Lung (tissue), 12 donors: Measurements from ENCODE around the gene CCDC68. TPM values are rescaled to one million over a fixed set of nuclear protein-coding genes. Genes with fewer than 3 reads are reported as not detected.

ENCODE experiments used
- ATAC-seq: fragments of 200-7000 bp; cut with Tn5 transposase; one replicate; pipeline ENCODE4 v1.9.1; 2020; ENCODE audit warnings: moderate number of reproducible peaks; ENCODE audit not compliant: insufficient read depth, low FRiP score
- DNase-seq, 3 donors: peaks; one replicate each; pipeline ENCODE4 v3.0.0-alpha.2; 2013 to 2017
- H3K27ac ChIP-seq, 2 donors: one replicate each; pipeline ENCODE4 v1.5.1; 2013; ENCODE audit warnings: mild to moderate bottlenecking in 2 of 2, moderate library complexity in 2 of 2, control low read depth in 1 of 2, inconsistent platforms in 1 of 2, low read depth in 1 of 2, low read length in 1 of 2
- H3K27me3 ChIP-seq, 3 donors: one replicate each; pipeline ENCODE4 v1.5.1; 2013; ENCODE audit warnings: low read length in 2 of 3; ENCODE audit not compliant: control insufficient read depth in 3 of 3, insufficient read depth in 3 of 3
- H3K36me3 ChIP-seq, 4 donors: one replicate each; pipeline ENCODE4 v1.5.1; 2013; ENCODE audit warnings: low read length in 4 of 4, mild to moderate bottlenecking in 1 of 4, moderate library complexity in 1 of 4; ENCODE audit not compliant: control insufficient read depth in 4 of 4, insufficient read depth in 4 of 4
- H3K4me1 ChIP-seq, 5 donors: one replicate each; pipeline ENCODE4 v1.5.1; 2013; ENCODE audit warnings: low read length in 5 of 5, mild to moderate bottlenecking in 2 of 5, moderate library complexity in 1 of 5; ENCODE audit not compliant: control insufficient read depth in 5 of 5, insufficient read depth in 5 of 5
- H3K4me3 ChIP-seq: one replicate; pipeline ENCODE4 v1.5.1; 2013; ENCODE audit warnings: mild to moderate bottlenecking, control low read depth, moderate library complexity
- H3K9ac ChIP-seq, 2 donors: one replicate each; pipeline ENCODE4 v1.5.1; 2013; ENCODE audit warnings: low read length in 2 of 2, control low read depth in 1 of 2; ENCODE audit not compliant: insufficient read depth in 1 of 2
- H3K9me3 ChIP-seq, 4 donors: one replicate each; pipeline ENCODE4 v1.5.1; 2013; ENCODE audit warnings: low read length in 3 of 4, mild to moderate bottlenecking in 1 of 4, moderate library complexity in 1 of 4; ENCODE audit not compliant: control insufficient read depth in 4 of 4, insufficient read depth in 3 of 4
- WGBS, 2 donors: extraction: QIAGEN DNeasy Blood & Tissue Kit; methylation state at CpG; one replicate each; pipeline ENCODE4 v1.1.7; 2013; 5-methylcytosine and 5-hydroxymethylcytosine counted together
- polyA plus RNA-seq, 2 donors: library from polyadenylated mRNA; stranded (reverse); fragments of 200-250 nt; gene quantifications; one replicate each; pipeline ENCODE4 v1.2.1, GENCODE V29; 2013
- total RNA-seq, 2 donors: library from RNA; depleted of rRNA in 1 of 2; stranded (reverse); fragments of >200 nt in 1 of 2; gene quantifications; one replicate each; pipeline ENCODE4 v1.2.1, GENCODE V29; 2014 to 2021
- TF ChIP-seq, protein P1 (sequence below): IDR thresholded peaks from 2 replicates; pipeline ENCODE4 v1.5.1; 2012; ENCODE audit warnings: mild to moderate bottlenecking; ENCODE audit errors: control extremely low read depth, extremely low read depth
- donor health status: control.
- donor health status: control.
- donor health status: Bipolar disorder and iron deficiency.
- donor health status: healthy.
- donor health status: DM: yes; HTN: yes; CAD: no.

The CCDC68 gene
- total and polyA plus RNA-seq, 4 donors = 6.7 to 90.4 (median 10.1) TPM

DNA sequence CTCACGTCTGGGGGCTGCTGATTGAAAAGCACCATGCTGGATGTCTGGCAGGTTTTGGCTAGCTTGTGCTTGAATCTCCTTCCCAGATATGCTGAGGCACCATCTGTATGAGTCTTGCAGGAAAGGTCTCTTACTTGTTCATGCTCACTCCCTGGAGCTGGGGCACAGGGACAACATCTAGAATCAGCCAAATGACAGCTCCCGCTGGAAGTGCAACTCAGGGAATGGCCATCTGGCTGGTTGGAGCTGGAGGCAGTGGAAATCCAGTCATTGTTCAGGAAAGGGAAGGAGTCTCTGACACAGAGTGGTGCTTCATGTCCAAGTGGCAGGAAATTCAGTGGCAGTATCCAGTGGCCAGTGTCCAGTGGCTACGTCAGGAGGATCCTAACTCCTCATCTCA is 9.7 kb downstream of the CCDC68 start:
- ATAC-seq (no peak), DNase-seq (no peak)
- Histone ChIP-seq H3K36me3 (peaks cover 0 to 6% (median 2%) of the 10 kb centered on the region in 4 donors), H3K4me1 (peaks cover 3 to 61% (median 21%) of the 10 kb centered on the region in 5 donors), H3K9ac (no peak overlapping the region), H3K27ac (peak overlapping the region in 1 of 2 donors; percentile 21), H3K9me3 (no peaks in the 10 kb centered on the region), H3K27me3 (no peaks in the 10 kb centered on the region), H3K4me3 (no peak overlapping the region)
- TF ChIP-seq, protein P1, sequence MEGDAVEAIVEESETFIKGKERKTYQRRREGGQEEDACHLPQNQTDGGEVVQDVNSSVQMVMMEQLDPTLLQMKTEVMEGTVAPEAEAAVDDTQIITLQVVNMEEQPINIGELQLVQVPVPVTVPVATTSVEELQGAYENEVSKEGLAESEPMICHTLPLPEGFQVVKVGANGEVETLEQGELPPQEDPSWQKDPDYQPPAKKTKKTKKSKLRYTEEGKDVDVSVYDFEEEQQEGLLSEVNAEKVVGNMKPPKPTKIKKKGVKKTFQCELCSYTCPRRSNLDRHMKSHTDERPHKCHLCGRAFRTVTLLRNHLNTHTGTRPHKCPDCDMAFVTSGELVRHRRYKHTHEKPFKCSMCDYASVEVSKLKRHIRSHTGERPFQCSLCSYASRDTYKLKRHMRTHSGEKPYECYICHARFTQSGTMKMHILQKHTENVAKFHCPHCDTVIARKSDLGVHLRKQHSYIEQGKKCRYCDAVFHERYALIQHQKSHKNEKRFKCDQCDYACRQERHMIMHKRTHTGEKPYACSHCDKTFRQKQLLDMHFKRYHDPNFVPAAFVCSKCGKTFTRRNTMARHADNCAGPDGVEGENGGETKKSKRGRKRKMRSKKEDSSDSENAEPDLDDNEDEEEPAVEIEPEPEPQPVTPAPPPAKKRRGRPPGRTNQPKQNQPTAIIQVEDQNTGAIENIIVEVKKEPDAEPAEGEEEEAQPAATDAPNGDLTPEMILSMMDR = no peak
- WGBS, 2 donors = 71 to 80% methylated on average over 3 of the region's 3 CpGs

DNA sequence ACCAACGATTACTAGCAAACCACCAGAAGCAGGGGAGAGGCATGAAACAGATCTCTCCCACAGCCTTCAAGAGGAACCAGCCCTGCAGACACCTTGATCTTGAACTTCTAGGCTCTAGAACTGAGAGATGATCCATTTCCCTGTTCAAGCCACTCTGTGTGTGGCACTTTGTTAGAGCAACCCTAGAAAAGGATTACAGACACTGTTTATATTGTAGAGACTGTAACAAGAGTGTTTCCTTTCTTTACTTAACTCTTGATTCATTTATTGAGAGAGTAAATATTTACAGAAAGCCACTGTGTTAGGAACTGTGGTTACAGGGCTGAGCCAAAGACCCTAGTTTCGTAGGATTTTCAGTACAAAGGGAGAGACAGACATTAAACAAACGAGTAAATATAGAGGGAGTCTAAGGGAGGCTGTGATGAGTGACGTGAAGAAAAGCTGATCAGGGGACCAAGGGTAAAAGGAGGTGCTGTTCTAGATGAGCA is 10.9 kb downstream of the CCDC68 start:
- TF ChIP-seq, protein P1 = no peak
- Histone ChIP-seq H3K36me3 (peaks cover 0 to 6% (median 2%) of the 10 kb centered on the region in 4 donors), H3K9me3 (no peaks in the 10 kb centered on the region), H3K27ac (peak overlapping the region in 1 of 2 donors; percentile 71), H3K4me1 (peaks cover 3 to 63% (median 21%) of the 10 kb centered on the region in 5 donors), H3K4me3 (no peak overlapping the region), H3K27me3 (no peaks in the 10 kb centered on the region), H3K9ac (peak overlapping the region in 1 of 2 donors; percentile 62)
- 38 to 64% methylated on average over 4 of the region's 4 CpGs for WGBS, 2 donors
- DNase-seq (peak; percentile 47 to 92 (median 90)), ATAC-seq (peak; percentile 23)

DNA sequence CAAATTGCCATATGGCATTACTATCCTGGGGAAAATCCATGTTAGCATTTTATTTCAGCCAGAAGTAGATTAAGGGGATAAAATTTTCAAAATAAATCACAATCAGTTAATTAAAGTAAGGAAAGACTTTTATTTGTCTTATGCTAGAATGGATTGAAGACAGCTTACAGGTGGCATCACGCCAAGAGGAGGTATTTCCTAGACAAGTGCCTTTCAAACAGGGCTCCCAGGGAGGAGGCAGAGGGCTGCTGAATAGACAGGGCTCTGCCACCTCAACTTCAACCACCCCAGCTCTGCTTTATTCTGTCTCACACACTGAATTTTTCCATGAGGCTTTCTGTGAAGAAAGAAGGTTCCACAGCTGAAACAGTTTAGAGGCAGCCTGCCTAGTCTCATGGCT is 12.2 kb downstream of the CCDC68 start:
- ATAC-seq = no peak
- TF ChIP-seq, protein P1 = no peak
- Histone ChIP-seq H3K4me1 (peaks cover 3 to 57% (median 21%) of the 10 kb centered on the region in 5 donors), H3K4me3 (no peak overlapping the region), H3K36me3 (peaks cover 0 to 12% (median 2%) of the 10 kb centered on the region in 4 donors), H3K9me3 (no peaks in the 10 kb centered on the region), H3K27ac (peak overlapping the region in 1 of 2 donors; percentile 39), H3K27me3 (no peaks in the 10 kb centered on the region), H3K9ac (peak overlapping the region in 1 of 2 donors; percentile 98)
- 44 to 59% methylated on average over 1 of the region's 1 CpG for WGBS, 2 donors
- DNase-seq = peak; percentile 36 to 66 (median 66)
